Esophagus muscularis mucosa (tissue), 4 donors: Measurements from ENCODE around the gene MYOM3.

Experiments used
- CTCF ChIP-seq, 3 experiments: fragments of 200-600 bp in 2 of 3; fragments of 450-650 bp in 1 of 3; sonication (generic) in 2 of 3; IDR thresholded peaks; one replicate each; pipeline ENCODE4 v1.5.1; 2017 to 2019; ENCODE audit warnings: antibody characterized with exemption in 3 of 3, mild to moderate bottlenecking in 2 of 3, moderate library complexity in 1 of 3
- EP300 ChIP-seq: sonication (generic); formaldehyde crosslinking; IDR thresholded peaks from one replicate; pipeline ENCODE4 v1.6.1; 2017; ENCODE audit warnings: antibody characterized with exemption
- POLR2A ChIP-seq: fragments of 450-650 bp; IDR thresholded peaks from one replicate; pipeline ENCODE4 v1.6.1; 2017; ENCODE audit warnings: antibody characterized with exemption, moderate library complexity, mild to moderate bottlenecking, low read depth
- POLR2AphosphoS5 ChIP-seq, 2 donors: sonication (generic); formaldehyde crosslinking; IDR thresholded peaks; one replicate each; pipeline ENCODE4 v1.6.1; 2017; ENCODE audit warnings: antibody characterized with exemption in 2 of 2

DNA sequence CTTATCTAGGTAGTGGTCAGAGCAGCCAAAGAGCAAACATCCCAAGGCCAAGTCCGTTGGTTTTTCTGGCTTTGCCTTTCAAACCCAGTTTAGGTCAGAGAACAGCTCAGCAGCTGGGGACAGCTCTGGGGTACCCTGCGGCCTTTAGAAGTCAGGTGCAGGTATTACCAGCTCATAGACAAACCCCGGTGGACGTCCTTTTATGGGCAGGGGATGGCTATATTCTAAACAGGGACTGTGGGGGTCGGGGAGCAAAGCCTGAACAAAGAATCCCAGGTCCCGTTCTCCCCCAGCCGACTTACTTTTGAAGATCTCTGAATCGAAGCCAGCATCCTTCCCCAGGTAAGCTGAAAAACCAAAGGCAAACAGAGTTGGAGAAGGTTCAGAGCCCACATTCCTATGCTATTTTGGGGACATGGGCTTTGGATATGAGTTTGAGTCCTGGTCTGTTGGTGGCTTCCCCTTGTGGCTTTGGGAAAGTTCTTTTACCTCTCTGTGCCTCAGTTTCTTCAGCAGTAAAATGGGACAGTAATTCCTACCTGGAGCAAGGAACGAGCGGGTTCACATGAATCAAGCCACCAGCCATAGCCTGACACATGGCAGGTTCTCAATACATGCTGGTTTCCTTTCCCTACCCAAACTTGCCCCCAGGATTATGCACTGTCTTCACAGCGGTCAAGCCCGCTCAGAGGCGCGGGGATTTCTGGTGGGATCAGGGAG, 16.6 kb downstream of the MYOM3 start:
- no peak for TF ChIP-seq POLR2A
- no peak for TF ChIP-seq POLR2AphosphoS5 (IDR thresholded peaks at IDR 0.05)
- TF ChIP-seq CTCF (IDR thresholded peaks at IDR 0.05): no peak
- TF ChIP-seq EP300: no peak
